ENCODE data around the gene PKN2. TPM values are rescaled to one million over a fixed set of nuclear protein-coding genes. Genes with fewer than 3 reads are reported as not detected.

The PKN2 gene
- total RNA-seq, 4 donors from 2014 or later = 14.9 to 18.6 (median 17.0) TPM

DNA sequence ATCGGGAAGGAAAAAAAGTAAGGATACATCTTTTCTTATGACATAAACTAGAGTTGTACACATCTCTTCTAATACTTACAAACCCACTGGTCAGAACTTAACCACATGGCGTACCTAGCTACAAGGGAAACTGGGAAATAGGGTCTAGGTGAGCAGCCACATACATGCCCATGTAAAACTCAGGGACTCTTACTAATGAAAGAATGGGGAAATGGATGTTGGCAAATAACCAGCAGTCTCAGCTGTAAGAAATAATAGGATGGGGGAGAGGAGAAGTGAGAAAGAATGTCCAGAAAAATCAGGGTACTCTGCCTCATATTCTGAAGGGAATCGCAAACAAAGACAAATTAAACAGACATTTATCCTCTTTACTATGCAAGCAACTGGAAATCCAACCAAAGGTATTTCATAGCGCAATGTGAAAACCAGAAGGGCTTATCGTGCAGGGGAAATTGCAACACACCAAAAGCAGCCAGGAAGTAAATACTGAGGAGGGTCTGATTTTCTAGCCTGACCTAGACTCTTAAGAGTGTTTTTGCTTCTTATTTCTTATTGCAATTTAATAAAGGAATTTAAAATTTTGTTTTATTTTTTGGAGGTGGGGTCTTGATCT lies 189.8 kb downstream of the PKN2 start:
- ATAC-seq = no peak
- intact Hi-C loops (cut with DNase I; ENCODE audit: low total_unique reads) = no loop called here

DNA sequence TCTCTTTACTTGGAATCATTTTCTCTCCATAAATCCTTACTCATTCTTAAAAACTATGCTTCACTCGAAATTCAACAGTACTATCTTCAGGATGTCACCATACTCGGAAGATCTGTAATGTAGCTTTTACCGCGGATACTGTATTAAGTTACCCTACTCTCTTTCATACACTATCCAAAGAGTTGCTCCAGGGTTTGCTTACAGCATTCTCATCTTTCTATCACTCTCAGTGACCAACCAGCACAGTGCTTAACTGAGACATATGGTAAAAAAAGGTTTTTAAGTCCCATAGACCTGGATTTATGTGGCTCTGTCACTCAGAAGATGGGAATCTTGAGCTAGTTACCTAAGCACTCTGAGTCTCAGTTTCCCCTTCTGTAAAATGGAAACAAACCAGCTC lies 191.5 kb downstream of the PKN2 start:
- Histone ChIP-seq H3K27me3 (no peaks in the 10 kb centered on the region), H3K9me3 (no peaks in the 10 kb centered on the region), H3K4me3 (no peak overlapping the region), H3K36me3 (no peaks in the 10 kb centered on the region), H3K27ac (no peak overlapping the region), H3K4me1 (peaks cover 17 to 28% of the 10 kb centered on the region in 2 donors)
- ATAC-seq (peak in 1 of 2 donors; percentile 47), DNase-seq (no peak)
- in situ Hi-C loops (cut with MboI; ENCODE audit: low sequenced_read_pairs in 4 of 4) = loop anchor here in 3 of 4 donors (10.0 kb wide), 3 partner anchors 71 to 221 kb away; no protein-coding TSS in a partner anchor
- no peak for TF ChIP-seq POLR2A (IDR thresholded peaks at IDR 0.05)
- TF ChIP-seq CTCF (IDR thresholded peaks at IDR 0.05 in 4 of 5, conservative IDR thresholded peaks at IDR 0.05 in 1 of 5) = no peak
- intact Hi-C loops (cut with DNase I; ENCODE audit: low total_unique reads) = loop anchor here (5.0 kb wide), 2 partner anchors 73 to 223 kb away; no protein-coding TSS in a partner anchor

More for the DNA sequence above, 189.8 kb downstream of the PKN2 start:
- Histone ChIP-seq H3K36me3 (no peaks in the 10 kb centered on the region), H3K4me1 (peaks cover 17 to 28% of the 10 kb centered on the region in 2 donors), H3K27me3 (no peaks in the 10 kb centered on the region), H3K9me3 (no peaks in the 10 kb centered on the region), H3K27ac (no peak overlapping the region), H3K4me3 (no peak overlapping the region)
- in situ Hi-C loops (cut with MboI; ENCODE audit: low sequenced_read_pairs in 4 of 4) = loop anchor here (10.0 to 25.0 kb wide), 4 partner anchors 69 to 219 kb away; no protein-coding TSS in a partner anchor
- no peak for DNase-seq
- TF ChIP-seq CTCF (IDR thresholded peaks at IDR 0.05 in 4 of 5, conservative IDR thresholded peaks at IDR 0.05 in 1 of 5) = no peak
- no peak for TF ChIP-seq POLR2A (IDR thresholded peaks at IDR 0.05)

GRCh38 chr1:88876573-88877365 lies 192.7 kb downstream of the PKN2 start:
- in situ Hi-C loops (cut with MboI; ENCODE audit: low sequenced_read_pairs in 4 of 4) = loop anchor here in 3 of 4 donors (10.0 kb wide), 3 partner anchors 72 to 222 kb away; no protein-coding TSS in a partner anchor
- intact Hi-C loops (cut with DNase I; ENCODE audit: low total_unique reads) = loop anchor here (5.0 kb wide), 2 partner anchors 74 to 224 kb away; no protein-coding TSS in a partner anchor
- peaks cover 17 to 28% of the 10 kb centered on the region in 2 donors for H3K4me1 ChIP-seq
- no peaks in the 10 kb centered on the region for H3K36me3 ChIP-seq
- ATAC-seq = no peak
- TF ChIP-seq CTCF (IDR thresholded peaks at IDR 0.05 in 4 of 5, conservative IDR thresholded peaks at IDR 0.05 in 1 of 5) (no peak), POLR2A (IDR thresholded peaks at IDR 0.05) (no peak)
- DNase-seq = no peak
- no peak overlapping the region for H3K27ac ChIP-seq
- no peak overlapping the region for H3K4me3 ChIP-seq
- H3K27me3 ChIP-seq = no peaks in the 10 kb centered on the region
- no peaks in the 10 kb centered on the region for H3K9me3 ChIP-seq

- no peak overlapping the region for H3K27ac ChIP-seq
- no peak for TF ChIP-seq POLR2A (IDR thresholded peaks at IDR 0.05)
- TF ChIP-seq CTCF (IDR thresholded peaks at IDR 0.05 in 4 of 5, conservative IDR thresholded peaks at IDR 0.05 in 1 of 5) = peak; percentile 39 to 58 (median 51)
- H3K4me1 ChIP-seq = peaks cover 17 to 28% of the 10 kb centered on the region in 2 donors
- ATAC-seq (no peak), DNase-seq (no peak)
- H3K4me3 ChIP-seq = no peak overlapping the region
- intact Hi-C loops (cut with DNase I; ENCODE audit: low total_unique reads) (loop anchor here (5.0 kb wide), 2 partner anchors 75 to 225 kb away; no protein-coding TSS in a partner anchor), in situ Hi-C loops (cut with MboI; ENCODE audit: low sequenced_read_pairs in 4 of 4) (loop anchor here in 3 of 4 donors (10.0 kb wide), 3 partner anchors 73 to 223 kb away; no protein-coding TSS in a partner anchor)
- H3K36me3 ChIP-seq = peaks cover 0 to 2% of the 10 kb centered on the region in 2 donors
- no peaks in the 10 kb centered on the region for H3K9me3 ChIP-seq
- no peaks in the 10 kb centered on the region for H3K27me3 ChIP-seq
Measured at GRCh38 chr1:88877382-88877825, 193.3 kb downstream of the PKN2 start.

All from gastrocnemius medialis (tissue), 4 donors.